Neural cell (in vitro differentiated cells): ENCODE measurements around the gene GPHN. TPM values are rescaled to one million over a fixed set of nuclear protein-coding genes. Genes with fewer than 3 reads are reported as not detected.

Experiments used
- H2AFZ ChIP-seq: fragments of 200-600, 300-800 bp; sonication (generic), shearing (Covaris generic); 2 replicates; pipeline ENCODE4 v1.6.0; 2014; ENCODE audit warnings: low read depth, mild to moderate bottlenecking, antibody characterized with exemption, low read length, moderate library complexity
- H3F3A ChIP-seq: fragments of 200-600 bp; shearing (Covaris generic); 2 replicates; pipeline ENCODE4 v1.6.1; 2016; ENCODE audit warnings: mild to moderate bottlenecking, moderate library complexity, mixed read lengths, antibody characterized with exemption, low read length; ENCODE audit not compliant: insufficient read depth, poor library complexity, severe bottlenecking
- H3K27ac ChIP-seq: fragments of 200-600, 300-800 bp; sonication (generic), shearing (Covaris generic); 2 replicates; pipeline ENCODE4 v1.5.1; 2014; ENCODE audit warnings: mild to moderate bottlenecking, low read length, moderate library complexity
- H3K27me3 ChIP-seq: fragments of 300-800, 200-600 bp; sonication (generic), shearing (Covaris generic); 2 replicates; pipeline ENCODE4 v1.6.0; 2014; ENCODE audit warnings: mild to moderate bottlenecking, low read depth, low read length, moderate library complexity; ENCODE audit not compliant: insufficient read depth
- H3K36me3 ChIP-seq: fragments of 300-800, 200-600 bp; sonication (generic), shearing (Covaris generic); 2 replicates; pipeline ENCODE4 v1.5.1; 2014; ENCODE audit warnings: mild to moderate bottlenecking, antibody characterized with exemption, low read length, moderate library complexity; ENCODE audit not compliant: insufficient read depth
- H3K4me2 ChIP-seq: fragments of 300-800, 200-600 bp; sonication (generic), shearing (Covaris generic); 2 replicates; pipeline ENCODE4 v1.6.0; 2014; ENCODE audit warnings: mild to moderate bottlenecking, low read length
- H3K4me3 ChIP-seq: fragments of 300-800, 200-600 bp; sonication (generic), shearing (Covaris generic); 2 replicates; pipeline ENCODE4 v1.5.1; 2014; ENCODE audit warnings: mild to moderate bottlenecking, low read length, moderate library complexity
- H3K79me2 ChIP-seq: fragments of 200-600 bp; shearing (Covaris generic); replicated peaks from 2 replicates; pipeline ENCODE4 v1.6.0; 2014; ENCODE audit warnings: mild to moderate bottlenecking, low read length, moderate library complexity; ENCODE audit not compliant: insufficient read depth
- H3K9ac ChIP-seq: fragments of 300-800, 200-600 bp; sonication (generic), shearing (Covaris generic); 2 replicates; pipeline ENCODE4 v1.6.1; 2016; ENCODE audit warnings: mild to moderate bottlenecking, low read length, mixed read lengths
- H3K9me2 ChIP-seq: fragments of 200-600 bp; shearing (Covaris generic); 2 replicates; pipeline ENCODE4 v1.6.1; 2016; ENCODE audit warnings: mild to moderate bottlenecking, low read length, mixed read lengths; ENCODE audit not compliant: insufficient read depth
- H3K9me3 ChIP-seq: fragments of 200-600, 300-800 bp; sonication (generic), shearing (Covaris generic); 2 replicates; pipeline ENCODE4 v1.6.1; 2016; ENCODE audit warnings: mild to moderate bottlenecking, mixed run types, low read length, moderate library complexity, mixed read lengths
- H4K20me1 ChIP-seq: fragments of 200-600 bp; shearing (Covaris generic); 2 replicates; pipeline ENCODE4 v1.6.1; 2016; ENCODE audit warnings: mild to moderate bottlenecking, mixed run types; ENCODE audit not compliant: insufficient read depth
- CTCF ChIP-seq: fragments of 450-650 bp; IDR thresholded peaks from 2 replicates; pipeline ENCODE4 v1.5.1; 2014; ENCODE audit warnings: antibody characterized with exemption, mild to moderate bottlenecking, moderate library complexity; ENCODE audit not compliant: poor library complexity, severe bottlenecking
- EP300 ChIP-seq: fragments of 450-650 bp; conservative IDR thresholded peaks from 2 replicates; pipeline ENCODE4 v1.6.1; 2014; ENCODE audit warnings: antibody characterized with exemption, mild to moderate bottlenecking, moderate library complexity; ENCODE audit not compliant: poor library complexity, severe bottlenecking
- EZH2 ChIP-seq: fragments of 200-600, 300-800 bp; shearing (Covaris generic), sonication (generic); IDR thresholded peaks from 2 replicates; pipeline ENCODE4 v1.6.1; 2014; ENCODE audit warnings: antibody characterized with exemption, low read length, borderline replicate concordance, mild to moderate bottlenecking; ENCODE audit not compliant: insufficient read depth, poor library complexity, severe bottlenecking
- MXI1 ChIP-seq: fragments of 450-650 bp; conservative IDR thresholded peaks from 2 replicates; pipeline ENCODE4 v1.6.1; 2014; ENCODE audit warnings: antibody characterized with exemption, mild to moderate bottlenecking; ENCODE audit not compliant: poor library complexity, severe bottlenecking
- POLR2AphosphoS5 ChIP-seq: IDR thresholded peaks from 2 replicates; pipeline ENCODE4 v1.6.1; 2012
- RAD21 ChIP-seq: fragments of 450-650 bp; conservative IDR thresholded peaks from 2 replicates; pipeline ENCODE4 v1.6.1; 2014; ENCODE audit warnings: antibody characterized with exemption, mild to moderate bottlenecking, moderate library complexity
- REST ChIP-seq: IDR thresholded peaks from 2 replicates; pipeline ENCODE4 v1.6.1; 2012; ENCODE audit warnings: borderline replicate concordance
- SMC3 ChIP-seq: fragments of 450-650 bp; conservative IDR thresholded peaks from 2 replicates; pipeline ENCODE4 v1.6.1; 2014; ENCODE audit warnings: antibody characterized with exemption, mild to moderate bottlenecking, moderate library complexity; ENCODE audit not compliant: poor library complexity
- TAF1 ChIP-seq: IDR thresholded peaks from 2 replicates; pipeline ENCODE4 v1.6.1; 2012; ENCODE audit warnings: low read depth
- polyA plus RNA-seq: library from polyadenylated mRNA; depleted of rRNA; stranded (reverse); fragments of >200 nt; gene quantifications from 2 replicates; pipeline ENCODE4 v1.2.3, GENCODE V29; 2014

The GPHN gene
- polyA plus RNA-seq, 1 donor from 2014 or later, result 135 TPM

GRCh38 chr14:66965831-66966230 lies 457.9 kb downstream of the GPHN start:
- Histone ChIP-seq H3K9me2 (no peaks in the 10 kb centered on the region), H4K20me1 (no peaks in the 10 kb centered on the region), H3K27me3 (no peaks in the 10 kb centered on the region), H3K9ac (no peak overlapping the region), H3F3A (no peaks in the 10 kb centered on the region), H3K9me3 (no peaks in the 10 kb centered on the region), H3K79me2 (no peaks in the 10 kb centered on the region), H2AFZ (no peak overlapping the region), H3K27ac (no peak overlapping the region), H3K36me3 (no peaks in the 10 kb centered on the region), H3K4me3 (no peak overlapping the region), H3K4me2 (no peak overlapping the region)
- TF ChIP-seq EP300 (no peak), CTCF (no peak), SMC3 (no peak), TAF1 (no peak), EZH2 (no peak), REST (no peak), POLR2AphosphoS5 (no peak), RAD21 (no peak), MXI1 (no peak)

- H3K9ac ChIP-seq, result no peak overlapping the region
- H3K79me2 ChIP-seq, result no peaks in the 10 kb centered on the region
- no peaks in the 10 kb centered on the region for H3K27me3 ChIP-seq
- TF ChIP-seq SMC3, result no peak
- TF ChIP-seq CTCF, result no peak
- no peak for TF ChIP-seq REST
- no peak for TF ChIP-seq EP300
- H3K4me3 ChIP-seq, result no peak overlapping the region
- H3K27ac ChIP-seq, result no peak overlapping the region
- no peaks in the 10 kb centered on the region for H3K9me3 ChIP-seq
- H3K9me2 ChIP-seq, result no peaks in the 10 kb centered on the region
- no peak overlapping the region for H3K4me2 ChIP-seq
- no peaks in the 10 kb centered on the region for H3K36me3 ChIP-seq
- no peak overlapping the region for H2AFZ ChIP-seq
- H4K20me1 ChIP-seq, result no peaks in the 10 kb centered on the region
- H3F3A ChIP-seq, result no peaks in the 10 kb centered on the region
Measured at GRCh38 chr14:66972469-66972868, 464.5 kb downstream of the GPHN start.
